ENCODE data around the gene ATP6V0B.

- no peak for TF ChIP-seq CTCF (IDR thresholded peaks at IDR 0.05)
- no peak for TF ChIP-seq POLR2A (IDR thresholded peaks at IDR 0.05)
Measured at GRCh38 chr1:43934986-43935324, 39.8 kb upstream of the ATP6V0B start.

All from testis (tissue), 2 donors.